ENCODE results near the gene DGKD. TPM values are rescaled to one million over a fixed set of nuclear protein-coding genes. Genes with fewer than 3 reads are reported as not detected.
A peak's percentile ranks its signal among the peaks of the same experiment; 100 is the strongest.

The DGKD gene
- total RNA-seq, 1 experiment from 2014 or later: 105 TPM

GRCh38 chr2:233351423-233351822 lies 2.9 kb upstream of the DGKD start:
- CTCF ChIA-PET: no interaction called here

GRCh38 chr2:233352141-233352842 lies 2.0 kb upstream of the DGKD start:
- H3K36me3 Mint-ChIP-seq (ENCODE audit: insufficient read depth, unreplicated experiment): peaks cover 23% of the 10 kb centered on the region
- Histone ChIP-seq H3K4me3 (ENCODE audit: low read depth, low read length) (no peak overlapping the region), H3K36me3 (ENCODE audit: control insufficient read depth, insufficient read depth, low read length) (no peaks in the 10 kb centered on the region), H3K4me1 (peaks cover 67% of the 10 kb centered on the region), H3K27me3 (replicated peaks; ENCODE audit: control insufficient read depth, insufficient read depth, low read length) (no peaks in the 10 kb centered on the region), H3K9me3 (no peaks in the 10 kb centered on the region)
- H3K27ac Mint-ChIP-seq (ENCODE audit: unreplicated experiment): peak overlapping the region; percentile 68
- intact Hi-C loops (cut with micrococcal nuclease; ENCODE audit: unreplicated experiment): loop anchor here (10.0 kb wide), 1 partner anchor 93 kb away; no protein-coding TSS in a partner anchor
- no peak for DNase-seq
- H3K9me3 Mint-ChIP-seq (ENCODE audit: unreplicated experiment): no peaks in the 10 kb centered on the region
- H3K4me3 Mint-ChIP-seq (ENCODE audit: unreplicated experiment): no peak overlapping the region
- no peak for TF ChIP-seq CTCF (IDR thresholded peaks at IDR 0.05; ENCODE audit: insufficient read depth in 1 of 2, low read depth in 1 of 2, low read length in 1 of 2, severe bottlenecking in 1 of 2, unreplicated experiment in 1 of 2)
- ChIA-PET POLR2A (no interaction called here), CTCF (no interaction called here)
- no TSS peak for BruUV-seq (replicated peaks)
- peaks cover 56% of the 10 kb centered on the region for H3K4me1 Mint-ChIP-seq (ENCODE audit: low read depth, unreplicated experiment)
- H3K27me3 Mint-ChIP-seq (ENCODE audit: insufficient read depth, unreplicated experiment): no peaks in the 10 kb centered on the region

More at GRCh38 chr2:233351423-233351822, 2.9 kb upstream of the DGKD start:
- Mint-ChIP-seq H3K36me3 (ENCODE audit: insufficient read depth, unreplicated experiment) (peaks cover 14% of the 10 kb centered on the region), H3K27me3 (ENCODE audit: insufficient read depth, unreplicated experiment) (no peaks in the 10 kb centered on the region), H3K4me3 (ENCODE audit: unreplicated experiment) (no peak overlapping the region), H3K27ac (ENCODE audit: unreplicated experiment) (peak overlapping the region; percentile 68), H3K9me3 (ENCODE audit: unreplicated experiment) (no peaks in the 10 kb centered on the region), H3K4me1 (ENCODE audit: low read depth, unreplicated experiment) (peaks cover 60% of the 10 kb centered on the region)
- Histone ChIP-seq H3K4me3 (ENCODE audit: low read depth, low read length) (no peak overlapping the region), H3K36me3 (ENCODE audit: control insufficient read depth, insufficient read depth, low read length) (no peaks in the 10 kb centered on the region), H3K9me3 (no peaks in the 10 kb centered on the region), H3K4me1 (peaks cover 66% of the 10 kb centered on the region), H3K27me3 (replicated peaks; ENCODE audit: control insufficient read depth, insufficient read depth, low read length) (no peaks in the 10 kb centered on the region)
- POLR2A ChIA-PET: no interaction called here
- BruUV-seq (replicated peaks): no TSS peak
- TF ChIP-seq CTCF (IDR thresholded peaks at IDR 0.05; ENCODE audit: insufficient read depth in 1 of 2, low read depth in 1 of 2, low read length in 1 of 2, severe bottlenecking in 1 of 2, unreplicated experiment in 1 of 2): no peak
- intact Hi-C loops (cut with micrococcal nuclease; ENCODE audit: unreplicated experiment): loop anchor here (10.0 kb wide), 1 partner anchor 93 kb away; no protein-coding TSS in a partner anchor
- DNase-seq: no peak

- no TSS peak for BruUV-seq (replicated peaks)
- no peaks in the 10 kb centered on the region for H3K9me3 Mint-ChIP-seq (ENCODE audit: unreplicated experiment)
These were observed 1.1 kb upstream of the DGKD start for GRCh38 chr2:233353101-233353768.

More at GRCh38 chr2:233353101-233353768, 1.1 kb upstream of the DGKD start:
- no peaks in the 10 kb centered on the region for H3K9me3 ChIP-seq
- ChIA-PET CTCF (interaction anchor here (0.9 kb wide), 1 partner anchor 8 kb away, joined by 3 read pairs; no protein-coding TSS in a partner anchor), POLR2A (no interaction called here)
- peaks cover 32% of the 10 kb centered on the region for H3K36me3 Mint-ChIP-seq (ENCODE audit: insufficient read depth, unreplicated experiment)
- H3K27me3 ChIP-seq (replicated peaks; ENCODE audit: control insufficient read depth, insufficient read depth, low read length): no peaks in the 10 kb centered on the region
- H3K4me1 Mint-ChIP-seq (ENCODE audit: low read depth, unreplicated experiment): peaks cover 47% of the 10 kb centered on the region
- no peaks in the 10 kb centered on the region for H3K27me3 Mint-ChIP-seq (ENCODE audit: insufficient read depth, unreplicated experiment)
- H3K36me3 ChIP-seq (ENCODE audit: control insufficient read depth, insufficient read depth, low read length): no peaks in the 10 kb centered on the region
- DNase-seq: no peak
- peak overlapping the region; percentile 70 for H3K4me3 Mint-ChIP-seq (ENCODE audit: unreplicated experiment)
- intact Hi-C loops (cut with micrococcal nuclease; ENCODE audit: unreplicated experiment): loop anchor here (10.0 kb wide), 1 partner anchor 92 kb away; no protein-coding TSS in a partner anchor
- TF ChIP-seq CTCF (IDR thresholded peaks at IDR 0.05; ENCODE audit: insufficient read depth in 1 of 2, low read depth in 1 of 2, low read length in 1 of 2, severe bottlenecking in 1 of 2, unreplicated experiment in 1 of 2): no peak
- H3K27ac Mint-ChIP-seq (ENCODE audit: unreplicated experiment): peak overlapping the region; percentile 68
- peak overlapping the region; percentile 56 for H3K4me3 ChIP-seq (ENCODE audit: low read depth, low read length)
- peaks cover 66% of the 10 kb centered on the region for H3K4me1 ChIP-seq

Measured in Caco-2 (cell line).